K562 (cell line): ENCODE results near the gene GAK. TPM values are rescaled to one million over a fixed set of nuclear protein-coding genes. Genes with fewer than 3 reads are reported as not detected.

Experiments
- ATAC-seq: fragments of 200-7000 bp; cut with Tn5 transposase; 3 replicates; pipeline ENCODE4 v1.9.1; 2020; ENCODE audit warnings: moderate library complexity
- BruUV-seq: library from RNA; stranded (reverse); fragments of 400-500 nt; replicated peaks from 2 replicates; lab custom pipeline; 2021; lab: Mats Ljungman, UMichigan
- CTCF ChIA-PET: fragments of 300-600 bp; formaldehyde crosslinking; extraction: SDS; loops from one replicate; lab custom pipeline; 2021; ENCODE audit warnings: low intra/inter-chr PET ratio; lab: Yijun Ruan, JAX
- POLR2A ChIA-PET: fragments of 300-600, 350-650 bp; sonication (Branson Sonifier 250); formaldehyde crosslinking; extraction: SDS; loops from one replicate; lab custom pipeline; 2021; ENCODE audit warnings: antibody characterized with exemption, inconsistent platforms; lab: Yijun Ruan, JAX
- DNase-seq, 4 experiments: peaks; one replicate each; pipeline versions ENCODE4 v3.0.0 to v3.0.0-alpha.2; 2011 to 2018; ENCODE audit warnings: low spot score in 3 of 4, mixed read lengths in 3 of 4; ENCODE audit errors: extremely low read depth in 1 of 4
- FAIRE-seq: peaks from 2 replicates; lab custom pipeline; 2011; peaks lifted over from hg19 to GRCh38; lab: Jason Lieb, UNC
- H2AFZ ChIP-seq: 2 replicates; pipeline ENCODE4 v1.6.0; 2011; ENCODE audit warnings: low read depth, low read length, control low read depth, inconsistent platforms
- H3K27ac ChIP-seq: fragments of 200-600 bp; 3 replicates; pipeline ENCODE4 v1.8.0; 2011; ENCODE audit warnings: low read depth, mild to moderate bottlenecking, control low read depth, inconsistent platforms, low read length, moderate library complexity, mixed read lengths; ENCODE audit errors: extremely low read depth
- H3K27me3 ChIP-seq, 2 experiments: fragments of 300-600 bp in 1 of 2; 2 replicates in 1 of 2; 3 replicates in 1 of 2; pipeline versions ENCODE4 v1.6.0 to v1.8.0; 2011; ENCODE audit warnings: inconsistent platforms in 2 of 2, low read length in 2 of 2, mild to moderate bottlenecking in 1 of 2, mixed read lengths in 1 of 2, moderate library complexity in 1 of 2; ENCODE audit not compliant: control insufficient read depth in 2 of 2, insufficient read depth in 2 of 2
- H3K36me3 ChIP-seq: fragments of 300-600 bp; 3 replicates; pipeline ENCODE4 v1.8.0; 2011; ENCODE audit warnings: mild to moderate bottlenecking, low read length, inconsistent platforms; ENCODE audit not compliant: control insufficient read depth, insufficient read depth
- H3K4me1 ChIP-seq, 2 experiments: fragments of 200-600 bp in 1 of 2; replicated peaks in 1 of 2; 2 replicates in 1 of 2; 3 replicates in 1 of 2; pipeline versions ENCODE4 v1.5.1 to v1.8.0; 2011; ENCODE audit warnings: inconsistent platforms in 2 of 2, low read length in 2 of 2, mild to moderate bottlenecking in 1 of 2, mixed read lengths in 1 of 2, moderate library complexity in 1 of 2; ENCODE audit not compliant: control insufficient read depth in 2 of 2, insufficient read depth in 2 of 2
- H3K4me2 ChIP-seq: 2 replicates; pipeline ENCODE4 v1.6.1; 2011; ENCODE audit warnings: low read length, control low read depth, inconsistent platforms, mixed read lengths; ENCODE audit not compliant: insufficient read depth
- H3K4me3 ChIP-seq: fragments of 200-600 bp; sonication (generic), shearing (Covaris generic); 2 replicates; pipeline ENCODE4 v1.5.1; 2016; ENCODE audit warnings: control low read depth, inconsistent platforms
- H3K79me2 ChIP-seq: fragments of 200-600 bp; 3 replicates; pipeline ENCODE4 v1.8.0; 2011; ENCODE audit warnings: low read length, inconsistent platforms; ENCODE audit not compliant: control insufficient read depth, insufficient read depth
- H3K9ac ChIP-seq, 2 experiments: 2 replicates each; pipeline versions ENCODE4 v1.6.0 to v1.6.1; 2011; ENCODE audit warnings: low read depth in 2 of 2, low read length in 2 of 2, control low read depth in 1 of 2, inconsistent platforms in 1 of 2, mild to moderate bottlenecking in 1 of 2, mixed read lengths in 1 of 2; ENCODE audit not compliant: insufficient read depth in 1 of 2
- H3K9me1 ChIP-seq: one replicate; pipeline ENCODE4 v1.6.0; 2011; ENCODE audit warnings: inconsistent platforms, mild to moderate bottlenecking, low read length, moderate library complexity; ENCODE audit not compliant: control insufficient read depth, insufficient read depth
- H3K9me3 ChIP-seq: replicated peaks from 2 replicates; pipeline ENCODE4 v1.5.1; 2011; ENCODE audit warnings: low read depth, low read length, inconsistent platforms; ENCODE audit not compliant: control insufficient read depth, insufficient read depth
- H4K20me1 ChIP-seq: replicated peaks from 2 replicates; pipeline ENCODE4 v1.6.1; 2011; ENCODE audit warnings: low read length, inconsistent platforms, mixed read lengths; ENCODE audit not compliant: control insufficient read depth, insufficient read depth
- HDAC3 ChIP-seq: fragments of 450-650 bp; IDR thresholded peaks from 2 replicates; pipeline ENCODE4 v1.6.1; 2018; ENCODE audit warnings: borderline replicate concordance, mild to moderate bottlenecking, moderate library complexity; ENCODE audit not compliant: partially characterized antibody
- KLF10 ChIP-seq: fragments of 250-450 bp; sonication (Bioruptor Pico); IDR thresholded peaks from 2 replicates; pipeline ENCODE4 v1.6.1; 2021; ENCODE audit warnings: matching md5 sums
- POLR2G ChIP-seq: fragments of 200-400 bp; formaldehyde crosslinking; IDR thresholded peaks from 2 replicates; pipeline ENCODE4 v1.6.1; 2017; ENCODE audit warnings: low read depth, mild to moderate bottlenecking, antibody characterized with exemption, low read length, moderate library complexity
- RBM22 ChIP-seq: fragments of 200-400 bp; formaldehyde crosslinking; IDR thresholded peaks from 2 replicates; pipeline ENCODE4 v1.6.1; 2018; ENCODE audit warnings: low read length, low read depth; ENCODE audit not compliant: poor library complexity, severe bottlenecking
- WGBS: fragments of 100-300 bp; shearing (Covaris generic); methylation state at CpG from one replicate; pipeline ENCODE4 v1.1.6; 2016; ENCODE audit warnings: low coverage, mixed read lengths; ENCODE audit not compliant: insufficient coverage; ENCODE audit errors: missing lambda C conversion rate; 5-methylcytosine and 5-hydroxymethylcytosine counted together
- in situ Hi-C: fragments of 300-500 bp; cut with MboI; formaldehyde crosslinking; loops from 4 replicates; pipeline ENCODE4 v1.15.0; 2018; ENCODE audit warnings: inconsistent platforms, mixed read lengths
- intact Hi-C: fragments of 100-400 bp; cut with micrococcal nuclease; formaldehyde crosslinking; loops from 2 replicates; pipeline ENCODE4 v1.14.2; 2022
- polyA plus RNA-seq, 8 experiments: library from polyadenylated mRNA; depleted of rRNA in 4 of 8; stranded (reverse) in 5 of 8; unstranded in 3 of 8; fragments of >200 nt; fragmentation: Nextera tagmentation in 2 of 8; fragmentation: Illumina TruSeq in 1 of 8; extraction: Ambion mirVana in 2 of 8; extraction: Trizol in 1 of 8; gene quantifications; 2 replicates each; pipeline versions ENCODE4 v1.2.1 to v1.2.3, GENCODE V29; 2011 to 2014; ENCODE audit warnings: inconsistent platforms in 1 of 8, missing spikeins in 1 of 8
- total RNA-seq, 7 experiments: library from RNA; depleted of rRNA in 6 of 7; stranded (reverse); fragments of >200 nt in 6 of 7; fragmentation: Illumina TruSeq in 2 of 7; extraction: Trizol in 2 of 7; gene quantifications; 2 replicates each; pipeline versions ENCODE4 v1.2.1 to v1.2.3, GENCODE V29; 2011 to 2021; ENCODE audit warnings: low replicate concordance in 1 of 7

Gene GAK
- total and polyA plus RNA-seq, 9 of the 15 experiments (the other 6 are each of a cell fraction or from before 2014, with no cell fraction given) = 1.3 to 102 (median 16.2) TPM

DNA sequence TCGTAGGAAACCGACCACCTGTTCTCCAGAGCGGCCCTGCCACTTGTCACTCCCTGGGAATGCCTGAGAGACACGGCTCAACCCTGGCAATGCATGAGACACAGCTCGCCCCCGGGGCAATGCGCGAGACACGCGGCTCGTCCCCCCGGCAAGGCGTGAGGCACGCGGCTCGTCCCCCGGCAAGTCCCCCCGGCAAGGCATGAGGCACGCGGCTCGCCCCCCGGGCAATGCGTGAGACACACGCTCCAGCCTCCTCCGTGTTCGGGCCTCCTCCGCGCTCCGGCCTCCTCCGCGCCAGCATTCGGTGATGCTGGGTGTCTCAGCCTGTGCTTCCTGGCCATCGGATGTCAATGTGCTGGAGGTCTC lies 78.7 kb downstream of the GAK start:
- no peak for DNase-seq
- TF ChIP-seq KLF10 (CRISPR knock-in tag) = no peak
- peak; percentile 28 for TF ChIP-seq RBM22
- peak; percentile 47 for TF ChIP-seq POLR2G
- intact Hi-C loops = no loop called here
- Histone ChIP-seq H3K4me2 (no peak overlapping the region), H3K9ac (no peak overlapping the region), H3K9me3 (no peaks in the 10 kb centered on the region), H2AFZ (no peak overlapping the region), H3K27me3 (no peaks in the 10 kb centered on the region), H3K4me1 (peaks cover 0 to 19% of the 10 kb centered on the region in 2 experiments; a peak in 2 of 5 replicates), H3K27ac (no peak overlapping the region), H3K79me2 (no peaks in the 10 kb centered on the region), H4K20me1 (no peaks in the 10 kb centered on the region), H3K9me1 (no peaks in the 10 kb centered on the region), H3K36me3 (peaks cover 62% of the 10 kb centered on the region; the same call in 2 of the 3 replicates), H3K4me3 (no peak overlapping the region)
- POLR2A ChIA-PET = no interaction called here
- no peak for FAIRE-seq
- ATAC-seq = no peak
- BruUV-seq = no TSS peak
- CTCF ChIA-PET = no interaction called here
- in situ Hi-C loops = no loop called here
- WGBS = 90% methylated on average over 9 of the region's 33 CpGs

DNA sequence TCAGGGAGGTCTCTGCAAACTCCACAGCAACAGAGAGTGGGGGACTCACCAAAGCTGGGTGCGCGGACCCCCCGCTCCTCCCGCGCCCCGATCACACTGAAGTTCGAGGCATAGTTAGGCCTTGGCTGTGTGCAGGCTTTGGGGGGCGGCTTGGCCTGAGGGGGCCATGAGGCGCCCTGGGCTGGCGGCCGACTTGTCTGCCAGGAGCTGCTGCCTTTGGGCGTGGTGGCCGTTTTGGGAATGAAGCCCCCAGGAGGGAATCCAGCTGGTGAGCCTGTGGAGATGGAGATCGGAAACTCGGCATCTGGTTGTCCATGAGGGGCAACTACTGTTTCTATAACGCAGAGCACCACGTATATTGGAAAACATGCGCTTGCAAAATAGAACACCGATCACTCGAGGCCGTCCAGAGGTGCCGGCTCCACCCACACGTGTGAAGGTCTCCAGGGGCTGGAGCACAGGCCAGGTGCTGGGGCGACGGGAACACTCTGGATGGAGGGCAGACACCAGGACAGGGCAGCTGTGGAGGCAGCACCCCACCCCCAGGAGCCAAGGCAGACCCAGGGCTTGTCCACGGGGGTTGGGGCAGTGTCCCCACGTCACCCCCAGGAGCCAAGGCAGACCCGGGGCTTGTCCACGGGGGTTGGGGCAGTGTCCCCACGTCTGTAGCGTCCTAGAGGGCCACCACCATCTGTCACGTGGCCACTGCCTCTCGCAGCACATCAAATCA lies 80.2 kb downstream of the GAK start:
- DNase-seq = no peak
- H3K36me3 ChIP-seq = peaks cover 50% of the 10 kb centered on the region; the same call in 2 of the 3 replicates
- H2AFZ ChIP-seq = no peak overlapping the region
- H3K27ac ChIP-seq = no peak overlapping the region
- no peaks in the 10 kb centered on the region; the same call in 1 of the 2 replicates for H3K9me3 ChIP-seq
- H3K4me1 ChIP-seq = peaks cover 0 to 23% of the 10 kb centered on the region in 2 experiments; a peak in 2 of 5 replicates
- H3K9me1 ChIP-seq = no peaks in the 10 kb centered on the region
- no TSS peak for BruUV-seq
- H3K4me2 ChIP-seq = no peak overlapping the region
- intact Hi-C loops = no loop called here
- TF ChIP-seq HDAC3 (no peak), POLR2G (peak; percentile 24; the same call in 1 of the 2 replicates)
- no peak overlapping the region for H3K4me3 ChIP-seq
- H4K20me1 ChIP-seq = no peaks in the 10 kb centered on the region
- H3K27me3 ChIP-seq = no peaks in the 10 kb centered on the region
- no peaks in the 10 kb centered on the region for H3K79me2 ChIP-seq
- in situ Hi-C loops = no loop called here
- ChIA-PET POLR2A (interaction anchor here (0.9 kb wide), 1 partner anchor 10 kb away, joined by 5 read pairs; no protein-coding TSS in a partner anchor), CTCF (no interaction called here)
- FAIRE-seq = no peak
- ATAC-seq = no peak
- WGBS = 91% methylated on average over 32 of the region's 33 CpGs
- H3K9ac ChIP-seq = no peak overlapping the region; a peak in 1 of 4 replicates
